Activated effector memory CD4-positive, alpha-beta T cell treated with anti-CD3 and anti-CD28 coated beads, Interleukin-2, amount 50 U/mL, for 16 hours (primary cell): ENCODE data around the gene HPS4.

Experiments used
- DNase-seq: peaks from one replicate; pipeline ENCODE4 v3.0.0-alpha.2; 2020

Gene HPS4

GRCh38 chr22:26406118-26406517 is 77.5 kb downstream of the HPS4 start:
- no peak for DNase-seq

- DNase-seq: no peak
These were observed 78.6 kb downstream of the HPS4 start for GRCh38 chr22:26404851-26405421.

GRCh38 chr22:26401726-26402125 is 81.9 kb downstream of the HPS4 start:
- DNase-seq: no peak
